Fibroblast of skin of left quadriceps (primary cell): ENCODE measurements around the gene IRS2.

Experiments used
- DNase-seq, 2 experiments: peaks; one replicate each; pipeline ENCODE4 v3.0.0-alpha.2; 2013; ENCODE audit warnings: low read depth in 2 of 2

The IRS2 gene

DNA sequence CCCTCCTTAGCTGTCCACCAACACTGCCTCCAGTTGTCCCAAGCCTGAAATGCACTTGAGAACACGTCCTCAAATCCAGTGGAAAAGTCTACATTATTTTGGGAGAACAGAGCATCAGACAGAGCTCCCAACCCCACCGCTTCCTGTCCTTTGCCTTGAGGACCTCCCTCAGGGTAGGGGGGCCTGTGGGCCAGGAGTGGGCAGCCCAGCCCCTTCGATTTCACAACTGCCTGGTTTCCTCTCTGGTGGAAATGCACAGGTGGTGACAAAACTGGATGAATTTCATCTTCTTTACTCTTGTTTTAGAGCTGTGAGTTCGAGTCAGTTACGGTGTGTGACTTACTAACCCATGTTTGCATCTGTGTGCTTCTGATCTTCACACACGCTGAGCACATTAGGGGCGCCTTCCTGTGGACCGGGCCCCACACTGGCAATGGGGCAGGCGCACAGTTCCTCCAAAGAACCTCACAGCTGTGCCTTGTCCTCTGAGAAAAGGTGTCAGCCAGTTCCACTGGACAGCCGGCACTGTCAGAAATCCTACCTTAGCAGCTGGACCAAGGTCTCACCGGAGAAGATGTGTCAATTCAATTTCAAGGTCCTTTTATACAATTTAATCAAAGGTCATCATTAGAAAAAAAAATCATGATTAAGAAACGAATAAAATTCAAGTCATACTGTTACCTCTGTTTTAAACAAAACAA lies 80.2 kb downstream of the IRS2 start:
- DNase-seq = no peak

DNA sequence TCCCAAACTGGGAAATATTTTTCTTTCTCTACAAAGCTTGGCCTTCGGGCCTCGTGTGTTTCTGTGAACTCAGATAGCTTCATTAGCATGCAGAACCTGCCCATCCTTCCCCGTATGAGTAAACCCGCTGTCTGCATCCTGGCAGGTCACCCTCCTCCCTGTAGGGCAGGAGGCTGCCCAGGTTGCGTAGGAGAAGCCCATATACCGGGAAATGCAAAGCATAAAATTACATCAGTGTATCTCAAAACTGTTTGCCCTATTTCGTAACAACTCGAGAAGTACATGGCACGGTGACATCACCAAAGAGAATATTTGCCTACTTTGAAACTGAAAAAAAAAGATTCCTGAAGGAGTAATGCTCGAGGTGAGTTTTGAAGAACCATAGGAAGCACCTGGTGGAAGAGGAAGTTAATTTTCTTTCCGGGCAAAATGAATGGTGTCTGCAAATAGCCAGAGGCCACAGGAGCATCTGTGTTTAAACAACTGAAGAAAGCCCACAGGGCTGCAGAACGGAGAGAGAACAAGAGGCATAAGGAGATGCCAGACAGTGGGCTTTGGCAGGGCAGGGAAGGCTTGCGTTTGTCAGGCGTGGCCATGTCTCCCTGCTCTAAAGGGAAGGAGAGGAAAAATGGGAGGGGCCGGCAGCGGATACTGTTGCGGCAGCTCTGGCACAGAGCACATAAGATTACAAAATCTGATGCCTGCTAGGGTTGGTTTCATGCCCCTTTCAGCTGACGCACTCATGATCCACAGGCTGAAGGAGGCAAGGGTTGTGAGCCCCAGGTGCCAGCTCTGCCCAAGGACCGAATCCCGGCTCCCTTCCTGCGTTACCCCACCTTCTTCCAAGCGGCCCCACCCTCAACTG lies 81.4 kb downstream of the IRS2 start:
- DNase-seq = no peak

DNA sequence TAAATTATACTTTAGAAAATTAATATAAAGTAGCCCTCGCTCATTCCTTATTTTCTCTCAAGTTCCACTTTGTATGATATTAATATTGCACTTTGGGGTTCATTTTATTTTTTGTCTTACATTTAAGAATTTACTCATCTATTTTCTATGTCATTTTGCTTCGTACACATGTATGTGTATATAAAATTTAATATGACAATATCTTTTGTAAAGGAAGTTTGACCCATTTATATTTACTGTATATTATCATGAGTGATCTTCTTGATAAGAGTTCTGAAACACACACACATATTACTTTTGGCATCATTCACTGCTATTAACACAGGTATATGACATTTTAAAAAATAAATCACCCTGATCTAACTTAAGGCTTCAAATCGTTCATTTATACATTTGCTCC lies 83.1 kb downstream of the IRS2 start:
- no peak for DNase-seq
